ENCODE measurements around the gene TMEM174.

TMEM174 gene

GRCh38 chr5:73197637-73198257 is 24.8 kb downstream of the TMEM174 start:
- in situ Hi-C loops (cut with HindIII; ENCODE audit: low sequenced_read_pairs): no loop called here
- no peak for DNase-seq (ENCODE audit: low read depth)
- no peak overlapping the region for H3K4me3 ChIP-seq (ENCODE audit: low read depth, low read length)
- TF ChIP-seq CTCF (IDR thresholded peaks at IDR 0.05; ENCODE audit: low read depth, low read length, missing control alignments): no peak

- no peak for DNase-seq (ENCODE audit: low read depth)
- no peak overlapping the region for H3K4me3 ChIP-seq (ENCODE audit: low read depth, low read length)
- no peak for TF ChIP-seq CTCF (IDR thresholded peaks at IDR 0.05; ENCODE audit: low read depth, low read length, missing control alignments)
- in situ Hi-C loops (cut with HindIII; ENCODE audit: low sequenced_read_pairs): no loop called here
These were observed 26.0 kb downstream of the TMEM174 start for GRCh38 chr5:73198833-73199592.

GRCh38 chr5:73199671-73200070 is 26.7 kb downstream of the TMEM174 start:
- no peak for TF ChIP-seq CTCF (IDR thresholded peaks at IDR 0.05; ENCODE audit: low read depth, low read length, missing control alignments)
- in situ Hi-C loops (cut with HindIII; ENCODE audit: low sequenced_read_pairs): no loop called here
- no peak overlapping the region for H3K4me3 ChIP-seq (ENCODE audit: low read depth, low read length)
- DNase-seq (ENCODE audit: low read depth): no peak

- DNase-seq (ENCODE audit: low read depth): no peak
- in situ Hi-C loops (cut with HindIII; ENCODE audit: low sequenced_read_pairs): no loop called here
- peak; percentile 83 for TF ChIP-seq CTCF (IDR thresholded peaks at IDR 0.05; ENCODE audit: low read depth, low read length, missing control alignments)
- no peak overlapping the region for H3K4me3 ChIP-seq (ENCODE audit: low read depth, low read length)
These were observed 28.8 kb downstream of the TMEM174 start for GRCh38 chr5:73201547-73202513.

- no peak overlapping the region for H3K4me3 ChIP-seq (ENCODE audit: low read depth, low read length)
- no peak for DNase-seq (ENCODE audit: low read depth)
- in situ Hi-C loops (cut with HindIII; ENCODE audit: low sequenced_read_pairs): no loop called here
- TF ChIP-seq CTCF (IDR thresholded peaks at IDR 0.05; ENCODE audit: low read depth, low read length, missing control alignments): no peak
These were observed 31.3 kb downstream of the TMEM174 start for GRCh38 chr5:73204332-73204731.

GRCh38 chr5:73204733-73205132 is 31.7 kb downstream of the TMEM174 start:
- TF ChIP-seq CTCF (IDR thresholded peaks at IDR 0.05; ENCODE audit: low read depth, low read length, missing control alignments): no peak
- in situ Hi-C loops (cut with HindIII; ENCODE audit: low sequenced_read_pairs): no loop called here
- H3K4me3 ChIP-seq (ENCODE audit: low read depth, low read length): no peak overlapping the region
- no peak for DNase-seq (ENCODE audit: low read depth)

All from astrocyte of the cerebellum (primary cell).